GM04503 (cell line): ENCODE results near the gene FARSA.
"Not testable (repeated sequence)": the region's sequence is repeated elsewhere in the genome, so short reads cannot be mapped to it uniquely, and the experiment has no call there.

Source experiments
- DNase-seq: peaks from one replicate; pipeline ENCODE4 v3.0.0-alpha.2; 2012; ENCODE audit warnings: low read depth

Gene FARSA

GRCh38 chr19:12953799-12954611 is 20.5 kb upstream of the FARSA start:
- no peak for DNase-seq

- DNase-seq: no peak
Observed at GRCh38 chr19:12953138-12953798, 19.8 kb upstream of the FARSA start.

GRCh38 chr19:12952488-12953137 is 19.1 kb upstream of the FARSA start:
- DNase-seq: no peak

GRCh38 chr19:12952050-12952449 is 18.5 kb upstream of the FARSA start:
- DNase-seq: not testable (repeated sequence)

- no peak for DNase-seq
Observed at GRCh38 chr19:12949363-12950283, 16.1 kb upstream of the FARSA start.

GRCh38 chr19:12948612-12949362 is 15.3 kb upstream of the FARSA start:
- DNase-seq: no peak

- no peak for DNase-seq
Observed at GRCh38 chr19:12947702-12948611, 14.4 kb upstream of the FARSA start.

GRCh38 chr19:12946731-12947496 is 13.4 kb upstream of the FARSA start:
- no peak for DNase-seq

GRCh38 chr19:12946092-12946721 is 12.7 kb upstream of the FARSA start:
- DNase-seq: no peak

GRCh38 chr19:12945479-12946091 is 12.1 kb upstream of the FARSA start, which contains the start of gene RAD23A:
RAD23A (plus strand) TSS chr19:12945862; CDS start chr19:12945949, 87 bp downstream.
- DNase-seq: peak; percentile 78

GRCh38 chr19:12944104-12944674 is 10.7 kb upstream of the FARSA start:
- DNase-seq: no peak

GRCh38 chr19:12943437-12944044 is 10.0 kb upstream of the FARSA start:
- DNase-seq: no peak

GRCh38 chr19:12940897-12941296 is 7.4 kb upstream of the FARSA start:
- DNase-seq: no peak

- DNase-seq: no peak
Observed at GRCh38 chr19:12939975-12940423, 6.5 kb upstream of the FARSA start.

GRCh38 chr19:12938779-12939601 is 5.5 kb upstream of the FARSA start:
- DNase-seq: no peak
